GM20000 (cell line): Measurements from ENCODE around the gene FRMD6.

Experiments
- DNase-seq: peaks from one replicate; pipeline ENCODE4 v3.0.0; 2012; ENCODE audit warnings: low spot score
- TF ChIP-seq, protein P1 (sequence below): IDR thresholded peaks from 2 replicates; pipeline ENCODE4 v1.5.1; 2012; ENCODE audit warnings: mild to moderate bottlenecking, control low read depth; ENCODE audit errors: extremely low read depth, missing control alignments

The FRMD6 gene

DNA sequence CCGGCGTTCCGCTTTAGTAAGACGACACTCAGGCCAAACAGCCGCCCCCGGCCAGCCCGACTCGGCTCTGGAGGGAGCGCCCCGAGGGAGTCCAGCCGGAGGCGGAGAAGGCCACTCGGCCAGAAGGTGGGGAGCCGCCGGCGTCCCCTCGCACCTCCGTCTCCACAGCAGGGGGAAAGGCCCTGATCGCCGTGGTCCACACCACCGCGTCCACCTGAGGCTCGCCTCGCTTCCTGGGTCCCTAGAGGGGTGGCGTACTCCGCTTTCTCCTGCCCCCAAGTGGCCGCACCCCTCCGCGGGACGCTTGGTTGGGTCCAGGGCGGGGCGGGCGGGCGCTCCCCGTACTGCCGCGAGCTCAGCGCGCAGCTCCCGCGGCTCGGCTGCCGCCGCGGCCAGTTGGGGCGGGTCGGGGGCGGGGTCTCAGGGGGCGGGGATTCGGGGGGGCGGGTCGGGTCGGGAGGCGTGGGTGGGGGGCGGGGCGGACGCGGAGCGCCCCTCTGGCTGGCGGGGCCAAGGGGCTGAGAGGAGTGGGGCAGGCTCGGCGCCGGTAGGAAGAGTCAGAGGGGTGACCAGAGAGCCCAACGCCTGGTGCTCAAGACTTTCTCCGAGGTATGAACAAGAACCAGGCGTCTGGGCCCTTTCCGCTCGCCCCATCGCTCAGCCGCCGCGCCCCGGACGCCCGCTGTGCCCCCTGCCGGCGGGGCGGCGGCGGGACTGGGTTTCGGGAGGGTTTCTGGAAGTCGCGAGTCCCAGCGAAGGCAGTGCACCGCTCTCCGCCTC, at the start of gene FRMD6:
TSS of gene FRMD6 (plus strand) at position 523 of the 780 bp plus-strand sequence. CDS start 37,927 bp downstream, outside the sequence.
- TF ChIP-seq, protein P1, sequence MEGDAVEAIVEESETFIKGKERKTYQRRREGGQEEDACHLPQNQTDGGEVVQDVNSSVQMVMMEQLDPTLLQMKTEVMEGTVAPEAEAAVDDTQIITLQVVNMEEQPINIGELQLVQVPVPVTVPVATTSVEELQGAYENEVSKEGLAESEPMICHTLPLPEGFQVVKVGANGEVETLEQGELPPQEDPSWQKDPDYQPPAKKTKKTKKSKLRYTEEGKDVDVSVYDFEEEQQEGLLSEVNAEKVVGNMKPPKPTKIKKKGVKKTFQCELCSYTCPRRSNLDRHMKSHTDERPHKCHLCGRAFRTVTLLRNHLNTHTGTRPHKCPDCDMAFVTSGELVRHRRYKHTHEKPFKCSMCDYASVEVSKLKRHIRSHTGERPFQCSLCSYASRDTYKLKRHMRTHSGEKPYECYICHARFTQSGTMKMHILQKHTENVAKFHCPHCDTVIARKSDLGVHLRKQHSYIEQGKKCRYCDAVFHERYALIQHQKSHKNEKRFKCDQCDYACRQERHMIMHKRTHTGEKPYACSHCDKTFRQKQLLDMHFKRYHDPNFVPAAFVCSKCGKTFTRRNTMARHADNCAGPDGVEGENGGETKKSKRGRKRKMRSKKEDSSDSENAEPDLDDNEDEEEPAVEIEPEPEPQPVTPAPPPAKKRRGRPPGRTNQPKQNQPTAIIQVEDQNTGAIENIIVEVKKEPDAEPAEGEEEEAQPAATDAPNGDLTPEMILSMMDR: peak; percentile 56
- DNase-seq: peak; percentile 98

DNA sequence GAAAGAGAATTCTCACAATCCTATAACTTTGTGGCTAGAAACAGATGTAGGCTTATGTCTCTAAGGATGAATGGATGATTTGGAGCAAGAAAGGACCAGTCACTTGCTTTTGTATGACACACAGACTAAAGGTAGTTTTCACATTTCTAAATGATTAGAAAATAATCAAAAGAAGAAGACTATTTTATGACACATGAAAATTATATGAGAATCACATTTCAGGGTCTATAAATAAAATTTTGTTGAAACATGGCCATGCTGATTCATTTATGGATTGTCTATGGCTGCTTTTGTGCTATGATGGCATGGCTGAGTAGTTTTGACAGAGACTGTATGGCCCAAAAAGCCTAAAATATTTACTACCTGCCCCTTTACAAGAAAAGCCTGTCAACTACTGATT, 49.4 kb upstream of the FRMD6 start:
- DNase-seq: no peak
- TF ChIP-seq, protein P1: no peak

DNA sequence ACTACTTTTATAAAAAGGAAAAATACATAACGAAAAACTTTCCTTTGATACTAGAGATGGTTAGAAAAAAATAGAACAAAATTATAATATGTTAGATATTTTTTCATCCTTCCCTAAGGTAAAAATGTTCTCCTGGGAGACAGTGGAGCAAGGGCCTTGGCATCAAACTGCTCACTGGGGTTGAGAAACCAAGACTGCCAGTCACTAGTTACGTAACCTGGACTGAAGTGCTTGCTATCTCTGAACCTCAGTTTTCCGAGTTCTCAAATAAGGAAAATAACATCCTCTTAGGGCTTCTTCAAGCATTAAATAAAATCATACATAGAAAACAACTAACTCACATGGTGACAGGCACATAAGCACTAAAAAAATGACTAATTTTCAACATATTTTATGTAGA, 48.2 kb upstream of the FRMD6 start:
- no peak for DNase-seq
- TF ChIP-seq, protein P1: no peak

DNA sequence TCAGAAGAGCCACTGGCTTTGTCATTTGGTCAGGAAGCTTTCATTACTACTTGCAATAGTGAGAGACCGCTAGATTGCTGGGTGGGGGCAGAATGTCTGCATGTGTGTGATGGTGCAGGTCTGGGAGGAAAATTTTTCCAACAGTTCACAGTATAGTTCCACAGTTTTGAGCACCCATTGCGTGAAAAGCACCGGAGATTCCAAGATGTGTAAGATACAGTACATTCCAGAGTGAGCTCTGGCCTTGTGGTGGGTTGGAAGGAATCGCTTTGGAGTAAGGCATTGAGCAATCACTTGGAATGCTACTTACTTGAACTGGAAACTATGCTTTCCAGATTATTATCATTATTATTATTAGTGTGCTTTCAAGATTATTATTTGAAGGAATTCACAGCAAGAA, 47.6 kb upstream of the FRMD6 start:
- DNase-seq: no peak
- TF ChIP-seq, protein P1: no peak

DNA sequence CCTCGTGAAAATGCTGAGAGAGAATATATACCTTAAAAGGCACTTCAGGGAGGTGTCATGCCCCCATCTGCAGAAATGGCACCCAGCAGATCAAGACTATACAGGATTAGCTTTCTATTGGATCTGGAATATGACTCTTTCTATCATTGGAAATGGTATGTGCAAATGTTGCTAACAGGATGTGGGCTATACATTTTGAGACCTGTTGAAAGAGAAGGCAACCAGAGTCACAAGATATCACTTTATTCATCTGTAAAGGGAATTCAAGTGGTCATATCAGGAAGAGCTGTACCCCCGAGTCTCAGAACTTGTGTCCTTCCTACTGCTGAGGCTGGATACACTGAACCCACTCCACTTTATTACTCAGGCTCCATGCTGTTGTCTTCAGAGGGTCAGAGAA, 46.1 kb upstream of the FRMD6 start:
- DNase-seq: no peak
- TF ChIP-seq, protein P1: no peak

DNA sequence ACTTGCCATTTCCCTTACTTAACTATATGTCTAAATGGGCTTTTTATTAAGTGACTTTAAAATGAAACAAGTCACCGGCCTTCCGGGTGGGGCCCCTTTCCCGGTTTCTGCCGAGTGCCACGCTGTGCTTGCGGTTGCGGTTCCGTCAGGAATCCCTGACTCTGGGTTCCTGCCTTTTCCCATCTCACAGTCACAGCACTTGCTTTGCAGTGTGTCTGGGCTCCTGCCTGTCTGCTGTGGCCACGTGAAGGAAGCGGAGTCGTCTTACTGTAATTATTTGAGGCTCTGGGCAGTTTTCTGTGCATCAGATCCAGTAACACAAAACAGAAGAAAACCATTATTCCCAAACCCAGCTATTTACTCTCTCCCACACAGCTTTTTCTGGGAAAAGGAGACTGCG, 44.0 kb upstream of the FRMD6 start:
- no peak for DNase-seq
- TF ChIP-seq, protein P1: no peak

DNA sequence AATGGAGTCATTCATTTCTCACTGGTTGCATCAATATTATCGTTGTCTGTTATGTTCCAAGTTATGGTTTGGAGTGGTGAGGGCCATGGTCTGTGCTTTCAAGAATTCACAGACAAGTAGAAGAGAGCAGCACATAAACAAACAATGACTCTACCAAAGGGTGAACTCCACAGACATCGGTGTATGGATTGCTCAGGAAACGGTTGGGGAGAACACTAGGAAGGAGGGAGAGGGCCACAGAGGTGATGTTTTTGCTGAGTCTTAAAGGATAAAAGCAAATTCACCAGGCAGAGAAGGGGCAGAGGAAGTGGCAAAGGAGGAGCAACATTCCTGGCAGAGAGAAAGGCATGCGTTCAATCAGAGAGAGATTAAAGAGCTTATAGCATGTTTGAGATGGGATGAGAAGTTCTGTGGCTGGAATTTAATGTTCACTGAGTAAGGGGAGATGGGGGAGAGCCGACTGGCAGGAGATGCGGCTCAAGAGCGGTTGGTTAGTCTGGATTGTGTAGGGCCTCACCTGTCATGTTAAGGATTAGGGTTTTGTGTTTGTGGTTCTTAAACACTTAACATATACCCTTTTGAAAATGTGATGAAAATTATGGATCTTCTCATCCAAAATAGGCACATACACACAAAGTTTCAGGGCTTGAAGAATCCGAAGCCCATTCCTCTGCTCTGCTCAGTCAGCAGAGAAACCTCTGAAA, 42.3 kb upstream of the FRMD6 start:
- no peak for DNase-seq
- TF ChIP-seq, protein P1: no peak
